Upper lobe of right lung (tissue), 1 donor: Measurements from ENCODE around the gene MICU1. TPM values are rescaled to one million over a fixed set of nuclear protein-coding genes. Genes with fewer than 3 reads are reported as not detected.

Source experiments
- ATAC-seq: fragments of 200-7000 bp; cut with Tn5 transposase; one replicate; pipeline ENCODE4 v1.9.1; 2020; ENCODE audit warnings: mild to moderate bottlenecking, moderate library complexity
- DNase-seq: peaks from one replicate; pipeline ENCODE4 v3.0.0-alpha.2; 2020
- H3K27ac ChIP-seq: fragments of 200-600 bp; one replicate; pipeline ENCODE4 v1.8.0; 2022
- H3K27me3 ChIP-seq: fragments of 200-600 bp; one replicate; pipeline ENCODE4 v1.8.0; 2022; ENCODE audit warnings: mild to moderate bottlenecking
- H3K36me3 ChIP-seq: fragments of 200-600 bp; one replicate; pipeline ENCODE4 v1.8.0; 2022
- H3K4me1 ChIP-seq: fragments of 200-600 bp; one replicate; pipeline ENCODE4 v1.8.0; 2022
- H3K4me3 ChIP-seq: fragments of 200-600 bp; one replicate; pipeline ENCODE4 v1.8.0; 2022; ENCODE audit warnings: mild to moderate bottlenecking
- H3K9me3 ChIP-seq: fragments of 200-600 bp; one replicate; pipeline ENCODE4 v1.8.0; 2022
- intact Hi-C: fragments of 100-400 bp; cut with DNase I; formaldehyde crosslinking; loops from one replicate; pipeline ENCODE4 v1.11.0; 2022
- total RNA-seq: library from RNA; stranded (reverse); fragmentation: NEBNext Ultra II Directional; extraction: Animal tissue kit (Norgen Biotek cat#: 25700); gene quantifications from one replicate; pipeline ENCODE4 v1.2.1, GENCODE V29; 2021
- TF ChIP-seq, protein P1 (sequence below): fragments of 200-600 bp; IDR thresholded peaks from one replicate; pipeline ENCODE4 v1.8.0; 2022; ENCODE audit warnings: antibody characterized with exemption
- donor health status: DM: no; HTN: yes; CAD: no; lungs with severe emphysema.

MICU1 gene
- total RNA-seq, 1 donor from 2014 or later: 52.2 TPM

DNA sequence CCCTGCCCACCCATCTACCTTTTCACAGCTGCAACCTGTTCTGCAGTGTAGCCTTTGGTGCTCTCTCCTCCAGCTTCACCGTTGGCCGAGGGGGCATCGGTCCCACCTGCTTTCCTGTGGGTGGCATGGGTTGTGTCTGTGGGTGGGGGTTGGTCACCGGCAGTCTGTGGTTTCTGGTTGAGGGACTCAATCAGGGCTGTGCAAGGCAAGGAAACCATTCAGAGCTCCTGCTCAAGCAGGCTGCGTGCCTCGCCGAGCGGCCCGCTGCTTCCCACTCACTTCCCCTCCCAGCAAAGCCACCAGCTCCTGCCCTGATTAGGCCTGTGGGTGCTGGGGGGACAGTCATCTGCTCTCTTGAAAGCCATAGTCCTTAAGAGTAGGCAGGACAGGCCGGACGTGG, 280.9 kb downstream of the MICU1 start:
- Histone ChIP-seq H3K4me3 (no peak overlapping the region), H3K27me3 (no peaks in the 10 kb centered on the region), H3K27ac (no peak overlapping the region), H3K9me3 (no peaks in the 10 kb centered on the region), H3K4me1 (peaks cover 12% of the 10 kb centered on the region), H3K36me3 (peaks cover 75% of the 10 kb centered on the region)
- ATAC-seq (no peak), DNase-seq (peak; percentile 60)
- TF ChIP-seq, protein P1, sequence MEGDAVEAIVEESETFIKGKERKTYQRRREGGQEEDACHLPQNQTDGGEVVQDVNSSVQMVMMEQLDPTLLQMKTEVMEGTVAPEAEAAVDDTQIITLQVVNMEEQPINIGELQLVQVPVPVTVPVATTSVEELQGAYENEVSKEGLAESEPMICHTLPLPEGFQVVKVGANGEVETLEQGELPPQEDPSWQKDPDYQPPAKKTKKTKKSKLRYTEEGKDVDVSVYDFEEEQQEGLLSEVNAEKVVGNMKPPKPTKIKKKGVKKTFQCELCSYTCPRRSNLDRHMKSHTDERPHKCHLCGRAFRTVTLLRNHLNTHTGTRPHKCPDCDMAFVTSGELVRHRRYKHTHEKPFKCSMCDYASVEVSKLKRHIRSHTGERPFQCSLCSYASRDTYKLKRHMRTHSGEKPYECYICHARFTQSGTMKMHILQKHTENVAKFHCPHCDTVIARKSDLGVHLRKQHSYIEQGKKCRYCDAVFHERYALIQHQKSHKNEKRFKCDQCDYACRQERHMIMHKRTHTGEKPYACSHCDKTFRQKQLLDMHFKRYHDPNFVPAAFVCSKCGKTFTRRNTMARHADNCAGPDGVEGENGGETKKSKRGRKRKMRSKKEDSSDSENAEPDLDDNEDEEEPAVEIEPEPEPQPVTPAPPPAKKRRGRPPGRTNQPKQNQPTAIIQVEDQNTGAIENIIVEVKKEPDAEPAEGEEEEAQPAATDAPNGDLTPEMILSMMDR: no peak
- intact Hi-C loops: loop anchor here (5.0 kb wide), 1 partner anchor 393 kb away; no protein-coding TSS in a partner anchor

DNA sequence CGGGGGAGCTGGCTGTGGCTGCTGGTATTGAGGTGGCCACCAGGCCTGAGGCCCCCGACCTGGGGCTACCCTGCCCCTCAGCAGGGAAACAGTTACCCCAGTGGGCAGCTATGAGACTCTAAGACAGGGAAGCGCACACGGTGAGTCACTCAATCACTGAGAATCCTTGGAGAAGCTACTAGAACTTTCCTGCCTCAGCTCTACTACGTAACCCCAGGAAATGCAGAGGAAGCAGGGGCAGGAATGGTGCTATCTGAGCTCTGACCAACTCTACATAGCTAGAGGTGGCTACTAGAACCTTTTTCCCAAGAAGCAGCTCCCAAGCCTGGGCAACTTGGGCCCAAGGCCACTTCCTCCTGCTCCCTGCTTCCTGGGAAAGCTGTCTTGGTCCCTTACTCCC, 283.0 kb downstream of the MICU1 start:
- Histone ChIP-seq H3K27ac (no peak overlapping the region), H3K36me3 (peaks cover 79% of the 10 kb centered on the region), H3K9me3 (no peaks in the 10 kb centered on the region), H3K4me3 (no peak overlapping the region), H3K4me1 (peaks cover 12% of the 10 kb centered on the region), H3K27me3 (no peaks in the 10 kb centered on the region)
- intact Hi-C loops: loop anchor here (5.0 kb wide), 1 partner anchor 391 kb away; no protein-coding TSS in a partner anchor
- ATAC-seq (no peak), DNase-seq (no peak)
- TF ChIP-seq, protein P1: no peak

DNA sequence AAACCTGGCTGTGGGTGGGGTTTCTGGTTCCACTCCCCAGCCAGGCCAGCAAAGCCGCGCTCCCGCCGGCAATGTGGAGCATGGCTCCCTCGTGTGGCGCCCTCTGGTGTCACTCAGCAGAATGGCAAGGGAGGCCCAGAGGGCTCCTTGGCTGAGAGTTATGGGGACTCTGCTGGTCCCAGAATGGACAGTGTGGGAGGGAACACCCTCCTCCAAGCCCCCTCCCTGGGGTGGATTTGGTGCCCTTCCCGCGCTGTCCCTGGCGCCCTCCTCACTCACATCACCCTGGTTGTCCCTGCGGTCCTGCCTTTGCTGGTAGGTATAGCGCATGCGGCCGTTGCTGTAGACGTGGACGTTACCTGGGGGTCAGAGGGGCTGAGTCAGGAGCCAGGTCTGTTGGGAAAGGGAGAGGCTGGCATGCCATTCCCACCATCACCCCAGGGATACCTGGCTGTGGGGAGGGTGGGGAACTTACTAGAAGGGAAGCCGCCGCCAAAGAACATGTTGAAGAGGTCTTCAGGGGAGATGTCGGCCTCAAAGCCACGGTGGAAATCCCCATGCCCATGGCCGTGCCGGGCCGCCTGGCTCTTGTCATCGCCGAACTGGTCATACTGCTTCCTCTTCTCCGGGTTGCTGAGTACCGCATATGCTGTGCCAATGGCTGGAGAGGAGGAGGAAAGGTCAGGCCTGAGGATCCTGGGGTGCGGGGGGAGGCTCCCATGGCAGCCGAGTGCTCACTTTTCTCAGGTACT, 285.2 kb downstream of the MICU1 start:
- Histone ChIP-seq H3K36me3 (peaks cover 94% of the 10 kb centered on the region), H3K4me3 (no peak overlapping the region), H3K27me3 (no peaks in the 10 kb centered on the region), H3K9me3 (no peaks in the 10 kb centered on the region), H3K4me1 (peaks cover 28% of the 10 kb centered on the region), H3K27ac (peak overlapping the region; percentile 53)
- ATAC-seq (peak; percentile 80), DNase-seq (peak; percentile 88)
- TF ChIP-seq, protein P1: peak; percentile 96
- intact Hi-C loops: loop anchor here (5.0 kb wide), 1 partner anchor 388 kb away; no protein-coding TSS in a partner anchor

DNA sequence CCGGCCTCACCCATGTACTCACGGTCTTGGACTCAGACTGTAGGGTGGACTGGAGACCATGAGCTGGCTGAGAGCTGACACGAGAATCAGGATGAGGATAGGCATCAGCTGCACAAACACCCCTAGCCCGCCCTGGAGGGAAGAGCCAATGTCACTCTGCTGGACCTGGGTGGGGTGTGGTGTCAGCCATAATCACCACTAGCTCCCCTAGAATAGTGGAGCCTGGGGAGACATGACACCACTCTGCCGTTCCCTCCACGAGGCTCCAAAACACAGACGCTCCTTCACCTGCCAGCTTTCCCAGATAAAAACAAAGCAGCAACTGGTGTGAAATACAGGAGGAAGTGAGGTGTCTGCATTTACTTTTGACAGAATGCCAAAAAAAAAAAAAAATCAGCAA, 287.7 kb downstream of the MICU1 start:
- intact Hi-C loops: no loop called here
- Histone ChIP-seq H3K27ac (no peak overlapping the region), H3K36me3 (peaks cover 95% of the 10 kb centered on the region), H3K4me1 (peaks cover 53% of the 10 kb centered on the region), H3K27me3 (no peaks in the 10 kb centered on the region), H3K4me3 (no peak overlapping the region), H3K9me3 (no peaks in the 10 kb centered on the region)
- TF ChIP-seq, protein P1: no peak
- ATAC-seq: no peak
- no peak for DNase-seq

DNA sequence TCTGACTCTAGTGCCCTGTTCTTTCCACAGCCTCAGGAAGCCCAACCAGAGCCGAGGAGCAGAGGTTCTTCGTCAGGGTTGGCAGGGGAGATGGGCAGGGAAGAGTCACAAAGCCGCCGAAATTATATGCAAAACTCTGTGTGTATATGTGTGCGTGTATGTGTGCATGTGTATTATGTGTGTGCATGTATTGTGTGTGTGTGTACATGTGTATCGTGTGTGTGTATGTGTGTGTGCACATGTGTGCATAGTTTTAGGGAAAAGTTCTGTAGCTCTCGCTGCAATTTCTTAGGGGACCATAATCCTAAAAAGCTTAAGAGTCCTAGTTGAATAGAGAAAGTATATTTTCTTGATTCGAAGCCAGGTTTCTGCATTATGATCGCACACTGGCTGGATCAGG, 288.2 kb downstream of the MICU1 start:
- Histone ChIP-seq H3K9me3 (no peaks in the 10 kb centered on the region), H3K36me3 (peaks cover 90% of the 10 kb centered on the region), H3K27ac (no peak overlapping the region), H3K4me1 (peaks cover 56% of the 10 kb centered on the region), H3K27me3 (no peaks in the 10 kb centered on the region), H3K4me3 (no peak overlapping the region)
- DNase-seq: no peak
- ATAC-seq: no peak
- intact Hi-C loops: no loop called here
- TF ChIP-seq, protein P1: no peak
